ENCODE results near the gene SIGLEC1.

DNA sequence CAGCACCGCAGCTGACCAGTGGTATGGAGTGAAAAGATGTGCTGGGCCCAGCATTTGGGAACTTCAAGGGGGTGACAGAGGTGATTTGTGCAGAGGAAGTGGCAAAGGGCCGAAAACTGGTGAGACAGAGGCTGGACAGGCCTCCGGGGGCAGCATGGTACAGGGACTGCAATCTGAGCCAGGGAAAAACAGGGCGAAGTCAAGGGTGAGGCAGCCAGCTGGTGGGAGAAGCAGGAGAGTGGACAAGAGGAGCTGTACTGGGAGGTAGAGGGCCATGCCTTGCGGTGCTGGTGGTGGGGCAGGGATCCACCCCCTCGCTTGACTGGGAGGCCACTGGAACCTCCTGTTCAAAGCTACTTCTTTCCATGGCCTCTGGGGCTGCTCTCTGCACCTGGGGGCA, 41.9 kb downstream of the SIGLEC1 start:
- TF ChIP-seq, protein P1, sequence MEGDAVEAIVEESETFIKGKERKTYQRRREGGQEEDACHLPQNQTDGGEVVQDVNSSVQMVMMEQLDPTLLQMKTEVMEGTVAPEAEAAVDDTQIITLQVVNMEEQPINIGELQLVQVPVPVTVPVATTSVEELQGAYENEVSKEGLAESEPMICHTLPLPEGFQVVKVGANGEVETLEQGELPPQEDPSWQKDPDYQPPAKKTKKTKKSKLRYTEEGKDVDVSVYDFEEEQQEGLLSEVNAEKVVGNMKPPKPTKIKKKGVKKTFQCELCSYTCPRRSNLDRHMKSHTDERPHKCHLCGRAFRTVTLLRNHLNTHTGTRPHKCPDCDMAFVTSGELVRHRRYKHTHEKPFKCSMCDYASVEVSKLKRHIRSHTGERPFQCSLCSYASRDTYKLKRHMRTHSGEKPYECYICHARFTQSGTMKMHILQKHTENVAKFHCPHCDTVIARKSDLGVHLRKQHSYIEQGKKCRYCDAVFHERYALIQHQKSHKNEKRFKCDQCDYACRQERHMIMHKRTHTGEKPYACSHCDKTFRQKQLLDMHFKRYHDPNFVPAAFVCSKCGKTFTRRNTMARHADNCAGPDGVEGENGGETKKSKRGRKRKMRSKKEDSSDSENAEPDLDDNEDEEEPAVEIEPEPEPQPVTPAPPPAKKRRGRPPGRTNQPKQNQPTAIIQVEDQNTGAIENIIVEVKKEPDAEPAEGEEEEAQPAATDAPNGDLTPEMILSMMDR (IDR thresholded peaks at IDR 0.05; ENCODE audit: low read length): no peak
- no peak for TF ChIP-seq EZH2 (optimal IDR thresholded peaks at IDR 0.05; ENCODE audit: low read depth, low read length)

Measured in MM.1S (cell line).